GM12801 (cell line): ENCODE data around the gene NARS2.

Experiments used
- CTCF ChIP-seq: IDR thresholded peaks from one replicate; pipeline ENCODE4 v1.5.1; 2011; ENCODE audit warnings: control low read depth; ENCODE audit not compliant: insufficient read length; ENCODE audit errors: extremely low read depth

The NARS2 gene

GRCh38 chr11:78573271-78573670, 1.4 kb downstream of the NARS2 start:
- no peak for TF ChIP-seq CTCF

- no peak for TF ChIP-seq CTCF
Measured at GRCh38 chr11:78572394-78572793, 2.3 kb downstream of the NARS2 start.

- TF ChIP-seq CTCF = no peak
Measured at GRCh38 chr11:78570031-78570430, 4.6 kb downstream of the NARS2 start.

- no peak for TF ChIP-seq CTCF
Measured at GRCh38 chr11:78567209-78567608, 7.5 kb downstream of the NARS2 start.

GRCh38 chr11:78564490-78565467, 9.9 kb downstream of the NARS2 start:
- no peak for TF ChIP-seq CTCF

GRCh38 chr11:78562398-78562797, 12.3 kb downstream of the NARS2 start:
- no peak for TF ChIP-seq CTCF

- no peak for TF ChIP-seq CTCF
Measured at GRCh38 chr11:78560826-78561484, 13.7 kb downstream of the NARS2 start.
